ENCODE results near the gene CASP12.

The CASP12 gene

GRCh38 chr11:104892723-104893511 is 5.3 kb downstream of the CASP12 start:
- DNase-seq (ENCODE audit: low read depth in 1 of 2, low spot score in 1 of 2) = no peak

GRCh38 chr11:104891135-104891534 is 7.1 kb downstream of the CASP12 start:
- no peak for DNase-seq (ENCODE audit: low read depth in 1 of 2, low spot score in 1 of 2)

- DNase-seq (ENCODE audit: low read depth in 1 of 2, low spot score in 1 of 2) = no peak
These were observed 14.9 kb downstream of the CASP12 start for GRCh38 chr11:104883342-104883741.

- no peak for DNase-seq (ENCODE audit: low read depth in 1 of 2, low spot score in 1 of 2)
These were observed 17.0 kb downstream of the CASP12 start for GRCh38 chr11:104881117-104881794.

- DNase-seq (ENCODE audit: low read depth in 1 of 2, low spot score in 1 of 2) = no peak
These were observed 18.6 kb downstream of the CASP12 start for GRCh38 chr11:104879514-104880190.

GRCh38 chr11:104876861-104877431 is 21.3 kb downstream of the CASP12 start:
- DNase-seq (ENCODE audit: low read depth in 1 of 2, low spot score in 1 of 2) = no peak

- DNase-seq (ENCODE audit: low read depth in 1 of 2, low spot score in 1 of 2) = no peak
These were observed 21.9 kb downstream of the CASP12 start for GRCh38 chr11:104876324-104876723.

GRCh38 chr11:104873252-104873651 is 25.0 kb downstream of the CASP12 start:
- no peak for DNase-seq (ENCODE audit: low read depth in 1 of 2, low spot score in 1 of 2)

- no peak for DNase-seq (ENCODE audit: low read depth in 1 of 2, low spot score in 1 of 2)
These were observed 25.9 kb downstream of the CASP12 start for GRCh38 chr11:104872393-104872792.

- no peak for DNase-seq (ENCODE audit: low read depth in 1 of 2, low spot score in 1 of 2)
These were observed 27.4 kb downstream of the CASP12 start for GRCh38 chr11:104870910-104871309.

- DNase-seq (ENCODE audit: low read depth in 1 of 2, low spot score in 1 of 2) = no peak
These were observed 31.4 kb downstream of the CASP12 start for GRCh38 chr11:104866815-104867214.

GRCh38 chr11:104858882-104859775 is 39.1 kb downstream of the CASP12 start:
- DNase-seq (ENCODE audit: low read depth in 1 of 2, low spot score in 1 of 2) = no peak

- no peak for DNase-seq (ENCODE audit: low read depth in 1 of 2, low spot score in 1 of 2)
These were observed 41.7 kb downstream of the CASP12 start for GRCh38 chr11:104856607-104857006.

GRCh38 chr11:104855965-104856364 is 42.3 kb downstream of the CASP12 start:
- DNase-seq (ENCODE audit: low read depth in 1 of 2, low spot score in 1 of 2) = no peak

GRCh38 chr11:104853276-104853675 is 45.0 kb downstream of the CASP12 start:
- DNase-seq (ENCODE audit: low read depth in 1 of 2, low spot score in 1 of 2) = no peak

GRCh38 chr11:104852811-104853210 is 45.4 kb downstream of the CASP12 start:
- DNase-seq (ENCODE audit: low read depth in 1 of 2, low spot score in 1 of 2) = no peak

- DNase-seq (ENCODE audit: low read depth in 1 of 2, low spot score in 1 of 2) = no peak
These were observed 52.0 kb downstream of the CASP12 start for GRCh38 chr11:104846216-104846615.

GRCh38 chr11:104844451-104844850 is 53.8 kb downstream of the CASP12 start:
- DNase-seq (ENCODE audit: low read depth in 1 of 2, low spot score in 1 of 2) = no peak

- no peak for DNase-seq (ENCODE audit: low read depth in 1 of 2, low spot score in 1 of 2)
These were observed 55.0 kb downstream of the CASP12 start for GRCh38 chr11:104843150-104843836.

GRCh38 chr11:104841973-104842525 is 56.2 kb downstream of the CASP12 start:
- no peak for DNase-seq (ENCODE audit: low read depth in 1 of 2, low spot score in 1 of 2)
